ENCODE data around the gene DNAJC4.

The DNAJC4 gene

DNA sequence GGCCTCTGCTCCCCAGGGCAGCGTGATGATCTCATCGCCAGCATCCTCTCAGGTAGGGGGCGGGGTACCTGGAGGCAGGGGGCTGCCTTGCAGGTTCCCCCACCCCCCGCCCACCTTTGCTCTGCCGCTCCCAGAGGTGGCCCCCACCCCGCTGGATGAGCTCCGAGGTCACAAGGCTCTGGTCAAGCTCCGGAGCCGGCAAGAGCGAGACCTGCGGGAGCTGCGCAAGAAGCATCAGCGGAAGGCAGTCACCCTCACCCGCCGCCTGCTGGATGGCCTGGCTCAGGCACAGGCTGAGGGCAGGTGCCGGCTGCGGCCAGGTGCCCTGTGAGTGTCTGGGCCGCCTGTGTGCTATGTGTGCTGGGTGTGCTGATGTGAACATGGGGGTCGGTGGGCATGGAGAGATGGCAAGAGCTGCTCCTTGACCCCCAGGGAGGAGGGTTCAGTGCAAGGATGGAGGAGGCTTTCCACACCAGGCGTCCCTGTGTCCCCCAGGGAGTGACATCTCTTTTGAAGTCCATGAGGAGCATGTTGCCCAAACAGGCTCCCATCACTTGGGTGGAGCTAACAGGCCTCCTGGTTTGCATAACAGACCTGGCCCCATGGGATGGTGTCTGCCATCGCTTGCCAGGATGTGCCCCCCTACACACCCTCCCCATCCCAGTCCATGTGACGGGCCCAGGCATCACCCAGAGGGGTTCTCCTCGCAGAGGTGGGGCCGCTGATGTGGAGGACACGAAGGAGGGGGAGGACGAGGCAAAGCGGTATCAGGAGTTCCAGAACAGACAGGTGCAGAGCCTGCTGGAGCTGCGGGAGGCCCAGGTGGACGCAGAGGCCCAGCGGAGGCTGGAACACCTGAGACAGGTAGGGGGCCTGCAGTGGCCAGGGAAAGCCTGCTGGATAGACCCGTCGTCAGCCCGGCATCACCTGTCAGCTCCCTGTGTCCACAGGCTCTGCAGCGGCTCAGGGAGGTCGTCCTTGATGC lies 35.1 kb downstream of the DNAJC4 start:
- Histone ChIP-seq H3K36me3 (ENCODE audit: control insufficient read depth, insufficient read depth, low read length) (peaks cover 12% of the 10 kb centered on the region), H3K9me3 (ENCODE audit: control insufficient read depth, low read length) (no peaks in the 10 kb centered on the region), H3K4me1 (ENCODE audit: control insufficient read depth, insufficient read depth, low read length) (peaks cover 14% of the 10 kb centered on the region), H3K4me3 (ENCODE audit: insufficient read depth, low read depth, low read length) (no peak overlapping the region), H3K27me3 (ENCODE audit: control insufficient read depth, insufficient read depth, low read length, poor library complexity, severe bottlenecking) (no peaks in the 10 kb centered on the region), H3K27ac (ENCODE audit: insufficient read depth, low read depth, low read length, poor library complexity, severe bottlenecking) (no peak overlapping the region)
- 93 to 94% methylated on average over 35 of the region's 35 CpGs for WGBS, 2 experiments

- 94% methylated on average over 15 of the region's 15 CpGs for WGBS, 2 experiments
- Histone ChIP-seq H3K27me3 (ENCODE audit: control insufficient read depth, insufficient read depth, low read length, poor library complexity, severe bottlenecking) (no peaks in the 10 kb centered on the region), H3K27ac (ENCODE audit: insufficient read depth, low read depth, low read length, poor library complexity, severe bottlenecking) (no peak overlapping the region), H3K36me3 (ENCODE audit: control insufficient read depth, insufficient read depth, low read length) (peaks cover 12% of the 10 kb centered on the region), H3K4me1 (ENCODE audit: control insufficient read depth, insufficient read depth, low read length) (peaks cover 14% of the 10 kb centered on the region), H3K4me3 (ENCODE audit: insufficient read depth, low read depth, low read length) (no peak overlapping the region), H3K9me3 (ENCODE audit: control insufficient read depth, low read length) (no peaks in the 10 kb centered on the region)
These were observed 36.0 kb downstream of the DNAJC4 start for GRCh38 chr11:64266339-64266738.

DNA sequence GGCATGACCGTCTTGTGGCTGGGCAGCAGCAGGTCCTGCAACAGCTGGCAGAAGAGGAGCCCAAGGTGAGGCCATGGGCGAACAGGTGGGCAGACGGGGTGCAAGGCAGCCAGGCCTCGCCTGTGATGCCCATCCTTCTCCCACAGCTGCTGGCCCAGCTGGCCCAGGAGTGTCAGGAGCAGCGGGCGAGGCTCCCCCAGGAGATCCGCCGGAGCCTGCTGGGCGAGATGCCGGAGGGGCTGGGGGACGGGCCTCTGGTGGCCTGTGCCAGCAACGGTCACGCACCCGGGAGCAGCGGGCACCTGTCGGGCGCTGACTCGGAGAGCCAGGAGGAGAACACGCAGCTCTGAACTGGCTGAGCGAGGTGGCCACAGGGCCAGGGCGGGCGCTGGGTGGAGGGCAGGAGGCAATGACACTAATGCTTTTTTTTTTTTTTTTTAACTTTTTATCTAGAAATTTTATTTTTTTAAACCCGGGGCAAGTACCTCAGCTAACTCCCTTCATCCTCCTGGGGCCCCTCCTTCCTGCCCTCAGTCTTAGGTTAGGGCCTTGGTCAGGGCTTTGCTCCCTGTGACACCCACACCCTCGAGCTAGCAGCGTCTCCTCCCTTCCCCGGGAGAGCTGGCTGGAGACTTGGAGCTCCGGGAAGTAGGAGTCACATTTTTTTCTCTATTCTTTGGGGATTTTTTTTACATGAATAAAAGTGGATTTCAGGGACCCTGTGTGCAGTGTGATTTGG lies 37.0 kb downstream of the DNAJC4 start:
- no peak overlapping the region for H3K27ac ChIP-seq (ENCODE audit: insufficient read depth, low read depth, low read length, poor library complexity, severe bottlenecking)
- 93% methylated on average over 27 of the region's 27 CpGs for WGBS, 2 experiments
- H3K36me3 ChIP-seq (ENCODE audit: control insufficient read depth, insufficient read depth, low read length): peaks cover 8% of the 10 kb centered on the region
- no peaks in the 10 kb centered on the region for H3K27me3 ChIP-seq (ENCODE audit: control insufficient read depth, insufficient read depth, low read length, poor library complexity, severe bottlenecking)
- no peaks in the 10 kb centered on the region for H3K9me3 ChIP-seq (ENCODE audit: control insufficient read depth, low read length)
- peaks cover 14% of the 10 kb centered on the region for H3K4me1 ChIP-seq (ENCODE audit: control insufficient read depth, insufficient read depth, low read length)
- H3K4me3 ChIP-seq (ENCODE audit: insufficient read depth, low read depth, low read length): no peak overlapping the region

GRCh38 chr11:64268025-64268892 lies 37.9 kb downstream of the DNAJC4 start:
- Histone ChIP-seq H3K9me3 (ENCODE audit: control insufficient read depth, low read length) (no peaks in the 10 kb centered on the region), H3K27ac (ENCODE audit: insufficient read depth, low read depth, low read length, poor library complexity, severe bottlenecking) (no peak overlapping the region), H3K4me3 (ENCODE audit: insufficient read depth, low read depth, low read length) (peak overlapping the region; percentile 95), H3K27me3 (ENCODE audit: control insufficient read depth, insufficient read depth, low read length, poor library complexity, severe bottlenecking) (no peaks in the 10 kb centered on the region), H3K4me1 (ENCODE audit: control insufficient read depth, insufficient read depth, low read length) (peaks cover 11% of the 10 kb centered on the region), H3K36me3 (ENCODE audit: control insufficient read depth, insufficient read depth, low read length) (peaks cover 3% of the 10 kb centered on the region)
- WGBS, 2 experiments: 92% methylated on average over 23 of the region's 23 CpGs

DNA sequence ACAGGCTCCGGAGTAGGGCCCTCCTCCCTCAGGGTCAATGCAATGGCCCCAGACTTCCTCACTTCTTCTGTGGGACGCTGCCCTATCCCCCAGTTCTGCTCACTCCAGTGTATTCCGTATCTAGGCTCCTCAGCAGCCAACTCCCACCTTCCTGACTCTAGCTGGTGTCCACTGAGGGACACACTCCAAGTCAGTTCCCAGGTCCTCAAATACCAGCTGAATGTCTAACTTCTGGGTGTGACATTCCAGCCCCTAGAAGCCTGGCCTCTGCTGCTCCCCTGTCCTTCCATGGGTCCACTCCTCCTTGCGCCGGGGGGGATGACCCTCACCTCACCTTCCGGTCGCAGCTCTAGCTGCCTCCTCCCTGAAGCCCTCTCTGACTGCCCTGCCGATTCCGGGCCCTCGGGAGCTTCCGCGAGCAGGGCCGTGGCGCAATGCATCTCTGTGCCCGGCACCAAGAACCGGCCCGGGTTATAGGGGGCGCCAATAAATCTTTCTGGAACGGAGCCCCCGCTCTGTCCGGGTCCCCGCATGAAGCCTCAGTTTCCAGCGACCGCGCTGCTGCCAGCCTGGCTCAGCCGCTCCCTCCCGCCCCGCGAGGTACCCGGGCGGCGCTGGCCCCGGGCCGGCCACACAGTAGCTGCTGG lies 38.7 kb downstream of the DNAJC4 start:
- Histone ChIP-seq H3K4me3 (ENCODE audit: insufficient read depth, low read depth, low read length) (peak overlapping the region; percentile 95), H3K27me3 (ENCODE audit: control insufficient read depth, insufficient read depth, low read length, poor library complexity, severe bottlenecking) (no peaks in the 10 kb centered on the region), H3K27ac (ENCODE audit: insufficient read depth, low read depth, low read length, poor library complexity, severe bottlenecking) (peak overlapping the region; percentile 90), H3K9me3 (ENCODE audit: control insufficient read depth, low read length) (no peaks in the 10 kb centered on the region), H3K4me1 (ENCODE audit: control insufficient read depth, insufficient read depth, low read length) (peaks cover 4% of the 10 kb centered on the region), H3K36me3 (ENCODE audit: control insufficient read depth, insufficient read depth, low read length) (peaks cover 3% of the 10 kb centered on the region)
- 4 to 5% methylated on average over 34 of the region's 34 CpGs for WGBS, 2 experiments

DNA sequence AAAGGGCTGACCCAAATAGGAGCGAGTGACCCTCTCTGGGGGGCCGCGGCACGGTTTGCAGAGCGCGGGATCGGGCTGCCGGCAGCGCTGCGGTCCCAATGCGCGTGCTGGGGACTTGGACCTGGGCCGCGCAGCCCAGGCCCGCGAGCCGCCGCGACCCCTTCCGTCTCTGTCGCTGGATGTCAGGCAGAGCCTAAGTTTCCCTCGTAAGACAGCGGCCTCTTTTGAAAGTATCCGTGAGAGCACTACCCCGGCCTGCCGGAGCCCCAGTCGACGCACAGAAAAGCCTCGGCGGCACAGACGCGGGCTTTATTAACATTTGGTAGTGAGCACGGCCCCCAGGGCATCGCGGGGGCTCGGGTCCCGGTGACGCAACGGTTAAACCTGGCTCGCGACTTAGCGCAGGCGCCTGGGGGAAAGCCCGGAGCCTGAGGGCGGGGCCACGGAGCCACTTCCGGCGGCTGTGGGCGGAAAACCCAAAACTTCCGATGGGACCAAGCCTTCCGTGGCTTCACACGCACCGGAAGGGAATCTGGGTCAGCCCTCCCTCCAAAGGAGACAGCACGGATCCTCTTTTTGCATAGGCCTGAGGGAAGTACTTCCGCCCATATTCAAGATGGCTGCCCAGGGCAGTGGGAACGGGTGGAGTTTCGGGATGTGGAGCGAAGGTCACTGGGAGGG lies 39.3 kb downstream of the DNAJC4 start:
- Histone ChIP-seq H3K36me3 (ENCODE audit: control insufficient read depth, insufficient read depth, low read length) (peaks cover 3% of the 10 kb centered on the region), H3K4me3 (ENCODE audit: insufficient read depth, low read depth, low read length) (peak overlapping the region; percentile 95), H3K27me3 (ENCODE audit: control insufficient read depth, insufficient read depth, low read length, poor library complexity, severe bottlenecking) (no peaks in the 10 kb centered on the region), H3K4me1 (ENCODE audit: control insufficient read depth, insufficient read depth, low read length) (peaks cover 4% of the 10 kb centered on the region), H3K9me3 (ENCODE audit: control insufficient read depth, low read length) (no peaks in the 10 kb centered on the region), H3K27ac (ENCODE audit: insufficient read depth, low read depth, low read length, poor library complexity, severe bottlenecking) (peak overlapping the region; percentile 97)
- WGBS, 2 experiments: 0% methylated on average over 58 of the region's 58 CpGs

- Histone ChIP-seq H3K27ac (ENCODE audit: insufficient read depth, low read depth, low read length, poor library complexity, severe bottlenecking) (no peak overlapping the region), H3K4me3 (ENCODE audit: insufficient read depth, low read depth, low read length) (no peak overlapping the region), H3K36me3 (ENCODE audit: control insufficient read depth, insufficient read depth, low read length) (peaks cover 6% of the 10 kb centered on the region), H3K9me3 (ENCODE audit: control insufficient read depth, low read length) (no peaks in the 10 kb centered on the region), H3K27me3 (ENCODE audit: control insufficient read depth, insufficient read depth, low read length, poor library complexity, severe bottlenecking) (no peaks in the 10 kb centered on the region), H3K4me1 (ENCODE audit: control insufficient read depth, insufficient read depth, low read length) (peaks cover 3% of the 10 kb centered on the region)
- WGBS, 2 experiments: 91% methylated on average over 15 of the region's 15 CpGs
These were observed 44.9 kb downstream of the DNAJC4 start for GRCh38 chr11:64275031-64275800.

DNA sequence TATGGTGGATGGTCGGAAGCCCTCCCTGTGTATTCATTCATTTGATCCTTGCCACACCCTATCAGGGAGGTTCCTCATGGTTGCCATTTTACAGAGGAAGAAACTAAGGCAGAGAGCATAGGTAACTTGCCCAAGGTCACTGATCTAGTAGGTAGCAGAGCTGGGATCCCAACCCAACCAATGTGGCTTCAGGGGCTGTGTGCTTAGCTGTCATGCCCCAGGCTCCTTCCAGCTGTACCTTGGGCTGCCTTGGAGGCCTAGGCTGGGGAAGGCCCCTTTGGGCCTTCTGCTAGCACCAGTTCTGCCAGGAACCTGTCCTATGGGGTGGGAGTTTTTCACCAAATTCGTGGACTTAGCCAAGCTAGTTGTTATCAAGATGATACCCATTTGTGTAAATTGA lies 45.5 kb downstream of the DNAJC4 start:
- 89 to 97% methylated on average over 1 of the region's 2 CpGs for WGBS, 2 experiments
- no peak overlapping the region for H3K4me3 ChIP-seq (ENCODE audit: insufficient read depth, low read depth, low read length)
- no peak overlapping the region for H3K27ac ChIP-seq (ENCODE audit: insufficient read depth, low read depth, low read length, poor library complexity, severe bottlenecking)
- H3K27me3 ChIP-seq (ENCODE audit: control insufficient read depth, insufficient read depth, low read length, poor library complexity, severe bottlenecking): no peaks in the 10 kb centered on the region
- H3K9me3 ChIP-seq (ENCODE audit: control insufficient read depth, low read length): no peaks in the 10 kb centered on the region
- peaks cover 6% of the 10 kb centered on the region for H3K36me3 ChIP-seq (ENCODE audit: control insufficient read depth, insufficient read depth, low read length)
- H3K4me1 ChIP-seq (ENCODE audit: control insufficient read depth, insufficient read depth, low read length): peaks cover 3% of the 10 kb centered on the region

All from ectodermal cell (in vitro differentiated cells).